Small intestine (tissue), 7 donors: Measurements from ENCODE around the gene PREB. TPM values are rescaled to one million over a fixed set of nuclear protein-coding genes. Genes with fewer than 3 reads are reported as not detected.
A peak's percentile ranks its signal among the peaks of the same experiment; 100 is the strongest.

Experiments used
- DNase-seq, 2 donors: peaks; one replicate each; pipeline versions ENCODE4 v3.0.0 to v3.0.0-alpha.2; 2013
- FAIRE-seq: peaks from 2 replicates; lab custom pipeline; 2012; peaks lifted over from hg19 to GRCh38; lab: Jason Lieb, UNC
- H3K27ac ChIP-seq, 3 donors: one replicate each; pipeline ENCODE4 v1.5.1; 2013; ENCODE audit warnings: low read length in 2 of 3, mild to moderate bottlenecking in 2 of 3, control low read depth in 1 of 3, inconsistent platforms in 1 of 3, low read depth in 1 of 3, moderate library complexity in 1 of 3
- H3K27me3 ChIP-seq, 3 donors: one replicate each; pipeline ENCODE4 v1.6.1; 2013; ENCODE audit warnings: low read length in 3 of 3, inconsistent platforms in 1 of 3; ENCODE audit not compliant: control insufficient read depth in 3 of 3, insufficient read depth in 3 of 3
- H3K36me3 ChIP-seq, 3 donors: one replicate each; pipeline ENCODE4 v1.6.1; 2013; ENCODE audit warnings: low read length in 3 of 3, inconsistent platforms in 1 of 3, low read depth in 1 of 3, mild to moderate bottlenecking in 1 of 3, moderate library complexity in 1 of 3; ENCODE audit not compliant: control insufficient read depth in 3 of 3, insufficient read depth in 2 of 3
- H3K4me1 ChIP-seq, 3 donors: one replicate each; pipeline ENCODE4 v1.6.1; 2013; ENCODE audit warnings: low read length in 2 of 3, inconsistent platforms in 1 of 3, low read depth in 1 of 3, mild to moderate bottlenecking in 1 of 3, moderate library complexity in 1 of 3; ENCODE audit not compliant: control insufficient read depth in 3 of 3, insufficient read depth in 2 of 3
- H3K4me3 ChIP-seq, 3 donors: one replicate each; pipeline ENCODE4 v1.5.1; 2013; ENCODE audit warnings: low read length in 3 of 3, control low read depth in 1 of 3, inconsistent platforms in 1 of 3, low read depth in 1 of 3, mild to moderate bottlenecking in 1 of 3, moderate library complexity in 1 of 3
- H3K9me3 ChIP-seq, 2 donors: one replicate each; pipeline ENCODE4 v1.6.1; 2013; ENCODE audit warnings: low read depth in 1 of 2, low read length in 1 of 2; ENCODE audit not compliant: control insufficient read depth in 2 of 2, insufficient read depth in 1 of 2
- WGBS, 3 donors: extraction: QIAGEN DNeasy Blood & Tissue Kit; methylation state at CpG; one replicate each; pipeline ENCODE4 v1.1.7; 2013; 5-methylcytosine and 5-hydroxymethylcytosine counted together
- polyA plus RNA-seq, 4 donors: library from polyadenylated mRNA; stranded (reverse) in 3 of 4; unstranded in 1 of 4; fragments of 200-250 nt in 3 of 4; fragments of 120-200 nt in 1 of 4; gene quantifications; one replicate each; pipeline versions ENCODE4 v1.2.1 to v1.2.3, GENCODE V29; 2013
- donor health status: healthy with polysubstance abuse.
- donor health status: control.
- donor health status: control.
- donor health status: Bipolar disorder and iron deficiency.
- donor health status: healthy.

Gene PREB
- polyA plus RNA-seq, 4 donors, result 44.2 to 76.0 (median 50.7) TPM

DNA sequence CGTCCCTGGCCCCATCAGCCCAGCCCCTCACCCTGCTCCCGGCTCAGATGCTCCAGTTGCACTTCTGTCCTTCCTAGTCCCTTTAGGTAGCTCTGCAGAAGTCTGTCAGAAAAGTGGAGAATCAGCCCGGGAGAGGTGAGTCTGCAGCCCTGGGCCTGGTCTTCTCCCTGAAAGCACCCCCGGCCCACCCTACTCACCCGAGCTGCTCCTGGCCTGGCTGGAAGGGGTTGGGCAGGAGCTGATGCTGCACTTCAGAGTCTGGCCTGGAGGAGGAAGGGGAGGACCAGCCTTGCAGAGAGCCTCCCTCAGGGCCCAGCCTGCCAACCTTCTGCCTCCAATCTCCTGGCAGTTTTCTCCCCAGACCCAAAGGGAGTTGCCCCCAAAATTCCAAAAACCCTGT, 32.1 kb downstream of the PREB start:
- no peaks in the 10 kb centered on the region for H3K27me3 ChIP-seq
- no peaks in the 10 kb centered on the region for H3K9me3 ChIP-seq
- 74 to 87% (median 83%) methylated on average over 5 of the region's 5 CpGs for WGBS, 3 donors
- DNase-seq, result no peak
- peaks cover 2 to 53% (median 17%) of the 10 kb centered on the region in 3 donors for H3K36me3 ChIP-seq
- no peaks in the 10 kb centered on the region for H3K4me1 ChIP-seq
- H3K4me3 ChIP-seq, result no peak overlapping the region
- no peak for FAIRE-seq
- no peak overlapping the region for H3K27ac ChIP-seq

DNA sequence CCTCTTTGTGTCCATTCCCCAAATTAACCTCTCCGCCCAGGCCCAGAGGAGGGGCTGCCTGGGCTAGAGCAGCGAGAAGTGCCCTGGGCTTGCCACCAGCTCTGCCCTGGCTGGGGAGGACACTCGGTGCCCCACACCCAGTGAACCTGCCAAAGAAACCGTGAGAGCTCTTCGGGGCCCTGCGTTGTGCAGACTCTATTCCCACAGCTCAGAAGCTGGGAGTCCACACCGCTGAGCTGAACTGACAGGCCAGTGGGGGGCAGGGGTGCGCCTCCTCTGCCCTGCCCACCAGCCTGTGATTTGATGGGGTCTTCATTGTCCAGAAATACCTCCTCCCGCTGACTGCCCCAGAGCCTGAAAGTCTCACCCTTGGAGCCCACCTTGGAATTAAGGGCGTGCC, 34.4 kb downstream of the PREB start:
- Histone ChIP-seq H3K27ac (no peak overlapping the region), H3K9me3 (no peaks in the 10 kb centered on the region), H3K4me1 (peaks cover 0 to 17% (median 4%) of the 10 kb centered on the region in 3 donors), H3K4me3 (no peak overlapping the region), H3K36me3 (peaks cover 2 to 73% (median 26%) of the 10 kb centered on the region in 3 donors), H3K27me3 (no peaks in the 10 kb centered on the region)
- FAIRE-seq (no peak), DNase-seq (no peak)
- 87 to 90% (median 88%) methylated on average over 10 of the region's 10 CpGs for WGBS, 3 donors

DNA sequence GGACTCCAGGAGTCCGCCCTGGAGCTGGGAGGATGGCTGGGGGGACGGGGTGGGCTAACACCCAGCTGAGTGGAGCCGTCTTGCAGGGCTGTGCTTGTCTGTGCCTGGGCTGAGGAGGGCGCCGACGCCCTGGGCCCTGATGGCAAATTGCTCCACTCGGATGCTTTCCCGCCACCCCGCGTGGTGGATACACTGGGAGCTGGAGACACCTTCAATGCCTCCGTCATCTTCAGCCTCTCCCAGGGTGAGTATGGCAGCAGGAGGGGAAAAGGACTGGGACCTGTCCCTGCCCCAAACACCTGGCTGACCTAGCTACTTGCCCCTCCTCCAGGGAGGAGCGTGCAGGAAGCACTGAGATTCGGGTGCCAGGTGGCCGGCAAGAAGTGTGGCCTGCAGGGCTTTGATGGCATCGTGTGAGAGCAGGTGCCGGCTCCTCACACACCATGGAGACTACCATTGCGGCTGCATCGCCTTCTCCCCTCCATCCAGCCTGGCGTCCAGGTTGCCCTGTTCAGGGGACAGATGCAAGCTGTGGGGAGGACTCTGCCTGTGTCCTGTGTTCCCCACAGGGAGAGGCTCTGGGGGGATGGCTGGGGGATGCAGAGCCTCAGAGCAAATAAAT, 35.0 kb downstream of the PREB start:
- no peak overlapping the region for H3K4me3 ChIP-seq
- H3K27me3 ChIP-seq, result no peaks in the 10 kb centered on the region
- H3K27ac ChIP-seq, result no peak overlapping the region
- no peak for FAIRE-seq
- 91 to 93% (median 93%) methylated on average over 13 to 19 of the region's 19 CpGs for WGBS, 3 donors
- DNase-seq, result no peak
- H3K36me3 ChIP-seq, result peaks cover 2 to 79% (median 26%) of the 10 kb centered on the region in 3 donors
- H3K4me1 ChIP-seq, result peaks cover 0 to 22% (median 9%) of the 10 kb centered on the region in 3 donors
- H3K9me3 ChIP-seq, result no peaks in the 10 kb centered on the region

DNA sequence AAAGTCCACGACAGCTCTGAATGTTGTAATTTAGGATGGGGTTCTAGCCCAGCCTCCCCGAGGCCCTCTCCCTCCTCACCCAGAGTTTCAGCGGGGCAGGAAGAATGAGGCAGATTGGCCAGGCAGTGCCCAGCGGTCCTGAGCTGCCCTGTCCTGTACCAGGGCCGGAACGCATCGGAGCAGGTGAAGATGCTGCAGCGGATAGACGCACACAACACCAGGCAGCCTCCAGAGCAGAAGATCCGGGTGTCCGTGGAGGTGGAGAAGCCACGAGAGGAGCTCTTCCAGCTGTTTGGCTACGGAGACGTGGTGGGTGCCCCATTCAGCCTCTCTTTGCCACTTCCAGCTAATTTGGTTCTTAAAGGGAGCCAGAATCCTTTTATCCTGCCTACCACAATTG, 37.1 kb downstream of the PREB start:
- no peaks in the 10 kb centered on the region for H3K9me3 ChIP-seq
- peaks cover 2 to 91% (median 26%) of the 10 kb centered on the region in 3 donors for H3K36me3 ChIP-seq
- H3K27ac ChIP-seq, result peak overlapping the region in 1 of 3 donors; percentile 14
- H3K4me3 ChIP-seq, result no peak overlapping the region
- 88 to 90% (median 89%) methylated on average over 12 to 14 of the region's 14 CpGs for WGBS, 3 donors
- no peaks in the 10 kb centered on the region for H3K27me3 ChIP-seq
- FAIRE-seq (no peak), DNase-seq (no peak)
- H3K4me1 ChIP-seq, result peaks cover 0 to 43% (median 11%) of the 10 kb centered on the region in 3 donors

DNA sequence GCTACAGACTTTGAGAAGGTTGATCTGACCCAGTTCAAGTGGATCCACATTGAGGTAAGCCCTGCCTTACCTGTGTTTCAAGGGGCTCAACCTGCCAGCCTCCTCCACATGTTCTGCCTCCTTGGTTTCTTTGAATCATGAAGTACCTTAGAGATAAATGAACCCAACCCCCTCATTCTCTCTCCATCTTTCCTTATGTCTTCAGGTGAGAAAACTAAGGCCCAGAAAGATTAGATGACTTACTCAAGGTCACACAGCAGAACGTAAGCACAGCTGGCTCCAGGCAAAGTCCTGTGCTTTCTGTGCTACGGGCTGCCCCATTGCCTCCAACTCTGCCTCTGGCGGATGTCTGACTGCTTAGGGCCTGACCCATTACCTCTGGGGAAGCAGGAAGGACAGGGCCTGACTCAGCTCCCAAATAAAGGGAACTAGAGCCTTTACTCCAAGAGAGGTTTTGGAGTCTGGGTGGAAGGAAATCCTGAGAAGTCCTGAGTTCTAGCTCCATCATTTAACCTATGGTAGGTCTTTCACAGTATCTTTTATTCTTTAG, 37.6 kb downstream of the PREB start:
- Histone ChIP-seq H3K4me1 (peaks cover 0 to 49% (median 11%) of the 10 kb centered on the region in 3 donors), H3K9me3 (no peaks in the 10 kb centered on the region), H3K27ac (peak overlapping the region in 1 of 3 donors; percentile 14), H3K27me3 (no peaks in the 10 kb centered on the region), H3K36me3 (peaks cover 2 to 91% (median 26%) of the 10 kb centered on the region in 3 donors), H3K4me3 (no peak overlapping the region)
- 63 to 73% (median 63%) methylated on average over 3 of the region's 3 CpGs for WGBS, 3 donors
- DNase-seq (no peak), FAIRE-seq (no peak)

DNA sequence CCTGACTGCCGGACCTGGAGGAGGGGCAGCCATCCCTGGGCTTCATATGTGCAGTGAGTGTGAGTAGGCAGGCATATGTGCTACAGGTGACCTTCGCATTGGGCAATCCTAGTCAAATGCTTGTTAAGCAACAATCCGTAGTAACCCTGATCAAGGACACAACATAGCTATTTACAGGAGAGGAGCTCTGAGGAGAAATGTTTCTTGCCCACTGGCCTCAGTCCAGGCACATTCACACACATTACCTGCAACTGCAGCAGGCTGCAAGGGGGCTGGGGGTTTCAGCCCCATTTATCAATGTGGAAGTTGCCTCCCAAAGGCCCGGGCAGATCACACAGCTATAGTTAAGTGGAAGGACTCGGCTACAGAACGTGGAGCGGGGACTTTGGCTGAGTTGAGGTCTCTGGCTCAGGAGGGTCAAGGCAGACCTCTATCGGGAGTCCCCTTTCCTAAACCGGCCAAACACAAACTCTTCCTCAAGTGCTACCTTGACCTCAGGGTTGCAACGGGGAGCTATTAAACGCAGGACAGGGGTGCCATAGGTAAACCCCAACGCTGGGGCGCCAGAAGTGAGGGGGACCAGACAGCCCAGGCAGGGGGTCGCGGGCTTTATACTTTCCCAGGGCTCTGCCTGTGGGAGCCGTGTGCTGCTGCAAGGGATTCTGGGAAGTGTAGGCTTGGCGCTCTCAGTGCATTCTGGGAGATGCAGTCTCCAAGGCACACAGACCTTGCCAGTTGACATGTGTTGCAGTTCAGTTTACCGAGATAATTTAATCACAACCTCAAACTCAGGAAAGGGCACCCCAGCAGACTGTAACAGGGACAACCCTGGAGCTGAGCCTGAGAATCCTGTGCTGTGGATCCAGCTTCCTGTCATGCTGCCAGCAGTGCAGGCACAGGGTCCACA, 38.4 kb downstream of the PREB start:
- Histone ChIP-seq H3K9me3 (no peaks in the 10 kb centered on the region), H3K4me3 (peak overlapping the region in 1 of 3 donors; percentile 9), H3K27me3 (no peaks in the 10 kb centered on the region), H3K36me3 (peaks cover 2 to 88% (median 26%) of the 10 kb centered on the region in 3 donors), H3K27ac (peak overlapping the region in 1 of 3 donors; percentile 79), H3K4me1 (peaks cover 0 to 57% (median 11%) of the 10 kb centered on the region in 3 donors)
- DNase-seq (peak; percentile 74 to 78), FAIRE-seq (no peak)
- WGBS, 3 donors, result 33 to 53% (median 47%) methylated on average over 18 of the region's 18 CpGs

DNA sequence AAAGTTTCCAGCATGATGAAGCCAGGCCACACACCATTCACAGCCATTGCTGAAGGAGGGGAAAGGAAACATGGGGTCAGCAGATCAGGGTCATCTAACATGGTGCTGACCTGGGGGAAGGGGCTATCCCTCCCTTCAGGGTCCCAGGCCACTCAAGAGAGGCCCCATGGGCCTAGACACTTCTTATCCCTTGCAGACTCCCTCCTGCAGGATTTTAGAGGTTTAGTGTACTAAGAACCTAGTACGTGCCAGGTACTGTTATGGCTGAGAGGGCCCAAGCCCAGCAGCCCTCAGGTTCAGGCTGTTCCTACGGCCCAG, 39.0 kb downstream of the PREB start:
- Histone ChIP-seq H3K9me3 (no peaks in the 10 kb centered on the region), H3K4me1 (peaks cover 0 to 61% (median 11%) of the 10 kb centered on the region in 3 donors), H3K36me3 (peaks cover under 1 to 87% (median 25%) of the 10 kb centered on the region in 3 donors), H3K27ac (peak overlapping the region in 1 of 3 donors; percentile 79), H3K4me3 (no peak overlapping the region), H3K27me3 (no peaks in the 10 kb centered on the region)
- DNase-seq (no peak), FAIRE-seq (no peak)
- 75 to 91% (median 83%) methylated on average over 2 of the region's 2 CpGs for WGBS, 3 donors

DNA sequence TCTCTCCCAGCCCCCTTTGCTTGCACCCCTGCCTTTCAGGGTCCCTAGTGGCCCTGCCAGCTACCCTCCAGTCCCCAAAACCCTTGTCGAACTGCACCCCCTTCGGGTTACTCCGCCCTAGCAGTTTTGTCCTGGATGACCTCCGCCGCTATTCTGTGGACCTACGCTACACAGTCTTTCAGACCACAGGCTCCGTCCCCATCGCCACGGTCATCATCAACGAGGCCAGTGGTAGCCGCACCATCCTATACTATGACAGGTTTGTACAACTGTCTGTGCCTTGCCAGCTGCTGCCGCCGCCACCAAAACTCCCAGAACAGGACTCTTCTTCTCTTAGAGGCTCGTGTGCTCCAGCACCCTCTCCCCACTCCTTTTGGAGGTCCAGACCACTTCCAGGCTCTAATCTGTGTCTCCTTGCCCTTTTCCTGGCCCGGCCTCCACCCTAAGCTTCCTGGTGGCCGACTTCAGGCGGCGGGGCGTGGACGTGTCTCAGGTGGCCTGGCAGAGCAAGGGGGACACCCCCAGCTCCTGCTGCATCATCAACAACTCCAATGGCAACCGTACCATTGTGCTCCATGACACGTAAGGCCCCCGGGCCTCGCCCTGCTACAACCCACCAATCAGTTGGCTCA, 40.0 kb downstream of the PREB start:
- Histone ChIP-seq H3K4me3 (no peak overlapping the region), H3K4me1 (peaks cover 0 to 63% (median 11%) of the 10 kb centered on the region in 3 donors), H3K27me3 (no peaks in the 10 kb centered on the region), H3K36me3 (peaks cover 0 to 80% (median 17%) of the 10 kb centered on the region in 3 donors), H3K9me3 (no peaks in the 10 kb centered on the region), H3K27ac (peak overlapping the region in 2 of 3 donors; percentile 14 to 79)
- WGBS, 3 donors, result 80 to 90% (median 85%) methylated on average over 24 of the region's 24 CpGs
- FAIRE-seq (no peak), DNase-seq (no peak)
